ENCODE results near the gene DAPL1.

- TF ChIP-seq CTCF (conservative IDR thresholded peaks at IDR 0.05 in 1 of 2, IDR thresholded peaks at IDR 0.05 in 1 of 2; ENCODE audit: extremely low read depth in 1 of 2, insufficient read depth in 1 of 2, low read depth in 1 of 2, low read length in 2 of 2) (no peak), EZH2 (IDR thresholded peaks at IDR 0.05; ENCODE audit: borderline replicate concordance, low read length) (no peak)
These were observed 4.1 kb downstream of the DAPL1 start for GRCh38 chr2:158799181-158799580.

Measured in mammary epithelial cell (primary cell).